ENCODE results near the gene OPN3.

DNA sequence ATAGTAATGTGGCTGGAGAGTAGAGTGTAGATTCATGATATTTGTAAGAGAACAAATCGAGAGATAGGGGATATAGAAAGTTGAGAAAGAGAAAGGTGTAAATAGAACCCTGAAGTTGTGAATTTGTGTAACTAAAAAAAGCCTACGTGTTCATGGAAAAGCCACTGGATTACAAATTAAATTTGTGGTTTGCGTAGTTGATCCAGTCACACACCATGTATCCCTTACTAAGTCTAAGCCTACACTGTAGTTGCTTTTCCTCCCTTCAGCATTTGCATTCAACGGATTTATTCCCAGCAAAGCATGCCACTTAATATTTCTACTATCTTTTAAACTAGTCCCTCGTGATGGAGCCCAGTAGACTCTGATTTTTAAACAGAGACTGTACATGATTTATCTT, 83.1 kb downstream of the OPN3 start:
- TF ChIP-seq, protein P1, sequence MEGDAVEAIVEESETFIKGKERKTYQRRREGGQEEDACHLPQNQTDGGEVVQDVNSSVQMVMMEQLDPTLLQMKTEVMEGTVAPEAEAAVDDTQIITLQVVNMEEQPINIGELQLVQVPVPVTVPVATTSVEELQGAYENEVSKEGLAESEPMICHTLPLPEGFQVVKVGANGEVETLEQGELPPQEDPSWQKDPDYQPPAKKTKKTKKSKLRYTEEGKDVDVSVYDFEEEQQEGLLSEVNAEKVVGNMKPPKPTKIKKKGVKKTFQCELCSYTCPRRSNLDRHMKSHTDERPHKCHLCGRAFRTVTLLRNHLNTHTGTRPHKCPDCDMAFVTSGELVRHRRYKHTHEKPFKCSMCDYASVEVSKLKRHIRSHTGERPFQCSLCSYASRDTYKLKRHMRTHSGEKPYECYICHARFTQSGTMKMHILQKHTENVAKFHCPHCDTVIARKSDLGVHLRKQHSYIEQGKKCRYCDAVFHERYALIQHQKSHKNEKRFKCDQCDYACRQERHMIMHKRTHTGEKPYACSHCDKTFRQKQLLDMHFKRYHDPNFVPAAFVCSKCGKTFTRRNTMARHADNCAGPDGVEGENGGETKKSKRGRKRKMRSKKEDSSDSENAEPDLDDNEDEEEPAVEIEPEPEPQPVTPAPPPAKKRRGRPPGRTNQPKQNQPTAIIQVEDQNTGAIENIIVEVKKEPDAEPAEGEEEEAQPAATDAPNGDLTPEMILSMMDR (conservative IDR thresholded peaks at IDR 0.05; ENCODE audit: low read depth, low read length) = no peak
- TF ChIP-seq POLR2A (IDR thresholded peaks at IDR 0.05; ENCODE audit: low read depth, low read length) = no peak
- TF ChIP-seq CHD1 (IDR thresholded peaks at IDR 0.05; ENCODE audit: low read depth, low read length) = no peak
- TF ChIP-seq MAZ (IDR thresholded peaks at IDR 0.05; ENCODE audit: borderline replicate concordance, low read depth, low read length) = no peak
- TF ChIP-seq BHLHE40 (IDR thresholded peaks at IDR 0.05; ENCODE audit: low read depth, low read length) = no peak
- TF ChIP-seq RCOR1 (IDR thresholded peaks at IDR 0.05; ENCODE audit: insufficient replicate concordance, low read length) = no peak
- no peak for TF ChIP-seq SMC3 (IDR thresholded peaks at IDR 0.05; ENCODE audit: low read depth, low read length)
- no peak for TF ChIP-seq RAD21 (IDR thresholded peaks at IDR 0.05; ENCODE audit: low read length)
- no peak for TF ChIP-seq CEBPB (IDR thresholded peaks at IDR 0.05; ENCODE audit: low read depth, low read length)
- no peak for TF ChIP-seq MAFK (IDR thresholded peaks at IDR 0.05; ENCODE audit: low read depth, low read length)
- TF ChIP-seq, protein P2, sequence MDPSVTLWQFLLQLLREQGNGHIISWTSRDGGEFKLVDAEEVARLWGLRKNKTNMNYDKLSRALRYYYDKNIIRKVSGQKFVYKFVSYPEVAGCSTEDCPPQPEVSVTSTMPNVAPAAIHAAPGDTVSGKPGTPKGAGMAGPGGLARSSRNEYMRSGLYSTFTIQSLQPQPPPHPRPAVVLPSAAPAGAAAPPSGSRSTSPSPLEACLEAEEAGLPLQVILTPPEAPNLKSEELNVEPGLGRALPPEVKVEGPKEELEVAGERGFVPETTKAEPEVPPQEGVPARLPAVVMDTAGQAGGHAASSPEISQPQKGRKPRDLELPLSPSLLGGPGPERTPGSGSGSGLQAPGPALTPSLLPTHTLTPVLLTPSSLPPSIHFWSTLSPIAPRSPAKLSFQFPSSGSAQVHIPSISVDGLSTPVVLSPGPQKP (IDR thresholded peaks at IDR 0.05; ENCODE audit: borderline replicate concordance, low read depth, low read length) = no peak

Measured in IMR-90 (cell line).